Pancreas (tissue), 10 donors: ENCODE measurements around the gene GTPBP3. TPM values are rescaled to one million over a fixed set of nuclear protein-coding genes. Genes with fewer than 3 reads are reported as not detected.

ENCODE experiments used
- ATAC-seq, 4 donors: fragments of 200-7000 bp; cut with Tn5 transposase; one replicate each; pipeline versions ENCODE4 v1.8.0 to v1.9.1; 2020; ENCODE audit warnings: mild to moderate bottlenecking in 4 of 4, moderate library complexity in 4 of 4
- DNase-seq, 6 donors: peaks; one replicate each; pipeline ENCODE4 v3.0.0-alpha.2; 2020
- FAIRE-seq: peaks from 2 replicates; lab custom pipeline; 2012; peaks lifted over from hg19 to GRCh38; lab: Jason Lieb, UNC
- H3K27ac ChIP-seq, 4 donors: fragments of 200-600 bp; sonication (generic); 1 replicate in 3 of 4; 2 replicates in 1 of 4; pipeline versions ENCODE4 v1.5.0 to v1.8.0; 2020
- H3K27me3 ChIP-seq, 4 donors: fragments of 200-600 bp; one replicate each; pipeline ENCODE4 v1.8.0; 2021
- H3K36me3 ChIP-seq, 3 donors: fragments of 200-600 bp; sonication (generic) in 1 of 3; one replicate each; pipeline versions ENCODE4 v1.5.0 to v1.8.0; 2020 to 2021
- H3K4me1 ChIP-seq, 3 donors: fragments of 200-600 bp; one replicate each; pipeline ENCODE4 v1.8.0; 2021
- H3K4me3 ChIP-seq, 4 donors: fragments of 200-600 bp; sonication (generic) in 2 of 4; one replicate each; pipeline versions ENCODE4 v1.5.0 to v1.8.0; 2020 to 2021
- H3K9me3 ChIP-seq, 4 donors: fragments of 200-600 bp; one replicate each; pipeline ENCODE4 v1.8.0; 2021
- CTCF ChIP-seq, 4 donors: fragments of 200-600 bp; sonication (generic) in 3 of 4; IDR thresholded peaks; one replicate each; pipeline versions ENCODE4 v1.5.0 to v1.8.0; 2021; ENCODE audit warnings: antibody characterized with exemption in 4 of 4
- WGBS, 2 donors: extraction: QIAGEN DNeasy Blood & Tissue Kit; methylation state at CpG; one replicate each; pipeline ENCODE4 v1.1.7; 2013; 5-methylcytosine and 5-hydroxymethylcytosine counted together
- intact Hi-C, 3 donors: fragments of 100-400 bp; cut with DNase I; formaldehyde crosslinking; loops; one replicate each; pipeline versions ENCODE4 v1.11.1 to v1.14.2; 2022
- polyA plus RNA-seq, 2 donors: library from polyadenylated mRNA; stranded (reverse); fragments of 200-250 nt; gene quantifications; one replicate each; pipeline ENCODE4 v1.2.3, GENCODE V29; 2013
- total RNA-seq, 6 donors: library from RNA; stranded (reverse); fragmentation: NEBNext Ultra II Directional in 4 of 6; extraction: Animal tissue kit (Norgen Biotek cat#: 25700) in 4 of 6; gene quantifications; one replicate each; pipeline versions ENCODE4 v1.2.1 to v1.2.4, GENCODE V29; 2021 to 2023
- donor health status: healthy with polysubstance abuse.
- donor health status: DM: no; HTN: no; CAD: no; lungs with moderate emphysema.
- donor health status: DM: no; HTN: no; CAD: no.
- donor health status: control.
- donor health status: control.
- donor health status: Bipolar disorder and iron deficiency.
- donor health status: DM: yes; HTN: yes; CAD: no.
- donor health status: DM: no; HTN: no; CAD: no.
- donor health status: DM: no; HTN: no; CAD: no.
- donor health status: DM: yes; HTN: yes; CAD: no.

GTPBP3 gene
- total and polyA plus RNA-seq, 8 donors, result 9.1 to 28.2 (median 12.7) TPM

GRCh38 chr19:17327068-17327653 is 10.2 kb upstream of the GTPBP3 start:
- no peak overlapping the region for H3K27ac ChIP-seq
- no peaks in the 10 kb centered on the region for H3K36me3 ChIP-seq
- peaks cover 0 to 6% (median 0%) of the 10 kb centered on the region in 3 donors for H3K4me1 ChIP-seq
- TF ChIP-seq CTCF (IDR thresholded peaks at IDR 0.05), result no peak
- FAIRE-seq (no peak), DNase-seq (no peak), ATAC-seq (no peak)
- H3K4me3 ChIP-seq, result no peak overlapping the region
- 92 to 95% methylated on average over 20 to 27 of the region's 27 CpGs for WGBS, 2 donors
- H3K27me3 ChIP-seq, result no peaks in the 10 kb centered on the region
- H3K9me3 ChIP-seq, result no peaks in the 10 kb centered on the region
- intact Hi-C loops, result no loop called here

GRCh38 chr19:17327654-17328516 is 9.5 kb upstream of the GTPBP3 start:
- no peak for TF ChIP-seq CTCF (IDR thresholded peaks at IDR 0.05)
- no peaks in the 10 kb centered on the region for H3K36me3 ChIP-seq
- FAIRE-seq, result no peak
- H3K4me1 ChIP-seq, result peaks cover 0 to 6% (median 0%) of the 10 kb centered on the region in 3 donors
- DNase-seq, result peak in 3 of 6 donors; percentile 63 to 76 (median 74)
- H3K27ac ChIP-seq, result peak overlapping the region in 2 of 4 donors; percentile 41
- ATAC-seq, result peak; percentile 75 to 87 (median 76)
- intact Hi-C loops, result no loop called here
- H3K9me3 ChIP-seq, result no peaks in the 10 kb centered on the region
- 19 to 27% methylated on average over 52 to 64 of the region's 64 CpGs for WGBS, 2 donors
- H3K4me3 ChIP-seq, result peak overlapping the region in 3 of 4 donors; percentile 28 to 53 (median 39)
- no peaks in the 10 kb centered on the region for H3K27me3 ChIP-seq

DNA sequence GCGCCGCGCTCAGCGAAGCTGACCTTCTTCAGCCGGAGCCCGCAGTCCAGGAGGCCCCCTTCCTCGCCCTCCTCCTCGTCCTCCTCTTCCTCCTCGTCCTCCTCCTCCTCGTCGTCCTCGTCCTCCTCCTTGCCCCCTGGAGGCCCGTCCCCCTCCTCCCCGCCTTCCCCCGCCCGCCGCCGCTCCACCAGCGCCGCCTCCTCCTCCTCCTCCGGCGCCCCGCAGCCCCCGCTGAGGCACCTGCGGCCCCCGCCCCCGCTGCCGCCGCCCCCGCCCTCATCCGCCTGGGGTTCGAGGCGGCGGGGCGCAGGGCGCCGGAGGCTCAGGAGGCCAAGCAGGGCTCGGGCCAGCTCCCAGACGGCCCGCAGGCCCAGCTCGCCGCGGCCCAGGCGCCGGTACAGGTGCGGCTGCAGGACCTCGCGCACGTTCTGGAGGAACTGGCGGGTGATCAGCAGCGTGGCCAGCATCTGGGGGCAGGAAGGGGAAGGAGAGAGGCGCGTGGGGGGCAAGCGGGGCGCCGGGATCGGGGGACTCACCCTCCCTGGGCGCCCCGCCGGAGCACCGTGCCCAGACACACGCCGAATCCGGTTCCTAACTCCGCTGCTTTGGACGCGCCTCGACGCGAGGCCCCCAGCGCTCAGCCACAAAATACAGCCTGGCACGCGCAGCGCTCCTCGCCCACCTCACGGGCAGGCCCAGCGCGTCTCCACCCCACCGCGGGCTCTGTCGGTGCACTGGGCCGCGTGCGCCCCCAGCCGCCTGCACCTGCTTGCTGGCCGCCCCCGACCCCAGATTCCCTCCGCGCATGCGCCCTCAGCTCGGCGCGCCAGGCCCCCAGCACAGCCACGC is 8.6 kb upstream of the GTPBP3 start:
- intact Hi-C loops, result no loop called here
- peak overlapping the region in 3 of 4 donors; percentile 28 to 53 (median 39) for H3K4me3 ChIP-seq
- WGBS, 2 donors, result 19% methylated on average over 44 to 94 of the region's 94 CpGs
- peak overlapping the region in 1 of 4 donors; percentile 41 for H3K27ac ChIP-seq
- DNase-seq (peak in 1 of 6 donors; percentile 74), FAIRE-seq (no peak), ATAC-seq (peak in 3 of 4 donors; percentile 19 to 24 (median 19))
- H3K36me3 ChIP-seq, result no peaks in the 10 kb centered on the region
- H3K27me3 ChIP-seq, result no peaks in the 10 kb centered on the region
- H3K4me1 ChIP-seq, result peaks cover 0 to 8% (median 2%) of the 10 kb centered on the region in 3 donors
- H3K9me3 ChIP-seq, result no peaks in the 10 kb centered on the region
- TF ChIP-seq CTCF (IDR thresholded peaks at IDR 0.05), result no peak

GRCh38 chr19:17329366-17330261 is 7.7 kb upstream of the GTPBP3 start:
- Histone ChIP-seq H3K27ac (no peak overlapping the region), H3K36me3 (no peaks in the 10 kb centered on the region), H3K9me3 (no peaks in the 10 kb centered on the region), H3K4me1 (peaks cover 0 to 11% (median 4%) of the 10 kb centered on the region in 3 donors), H3K4me3 (peak overlapping the region in 2 of 4 donors; percentile 39 to 53), H3K27me3 (no peaks in the 10 kb centered on the region)
- DNase-seq, result peak in 1 of 6 donors; percentile 67
- no peak for TF ChIP-seq CTCF (IDR thresholded peaks at IDR 0.05)
- no peak for FAIRE-seq
- intact Hi-C loops, result no loop called here
- no peak for ATAC-seq
- WGBS, 2 donors, result 72 to 75% methylated on average over 49 to 51 of the region's 51 CpGs
